GM12873 (cell line): Measurements from ENCODE around the gene PICK1.

Experiments used
- TF ChIP-seq, protein P1 (sequence below): IDR thresholded peaks from 2 replicates; pipeline ENCODE4 v1.5.1; 2012; ENCODE audit warnings: low read depth, mild to moderate bottlenecking, moderate library complexity, low read length, control low read depth; ENCODE audit not compliant: insufficient read depth; ENCODE audit errors: missing control alignments

The PICK1 gene

DNA sequence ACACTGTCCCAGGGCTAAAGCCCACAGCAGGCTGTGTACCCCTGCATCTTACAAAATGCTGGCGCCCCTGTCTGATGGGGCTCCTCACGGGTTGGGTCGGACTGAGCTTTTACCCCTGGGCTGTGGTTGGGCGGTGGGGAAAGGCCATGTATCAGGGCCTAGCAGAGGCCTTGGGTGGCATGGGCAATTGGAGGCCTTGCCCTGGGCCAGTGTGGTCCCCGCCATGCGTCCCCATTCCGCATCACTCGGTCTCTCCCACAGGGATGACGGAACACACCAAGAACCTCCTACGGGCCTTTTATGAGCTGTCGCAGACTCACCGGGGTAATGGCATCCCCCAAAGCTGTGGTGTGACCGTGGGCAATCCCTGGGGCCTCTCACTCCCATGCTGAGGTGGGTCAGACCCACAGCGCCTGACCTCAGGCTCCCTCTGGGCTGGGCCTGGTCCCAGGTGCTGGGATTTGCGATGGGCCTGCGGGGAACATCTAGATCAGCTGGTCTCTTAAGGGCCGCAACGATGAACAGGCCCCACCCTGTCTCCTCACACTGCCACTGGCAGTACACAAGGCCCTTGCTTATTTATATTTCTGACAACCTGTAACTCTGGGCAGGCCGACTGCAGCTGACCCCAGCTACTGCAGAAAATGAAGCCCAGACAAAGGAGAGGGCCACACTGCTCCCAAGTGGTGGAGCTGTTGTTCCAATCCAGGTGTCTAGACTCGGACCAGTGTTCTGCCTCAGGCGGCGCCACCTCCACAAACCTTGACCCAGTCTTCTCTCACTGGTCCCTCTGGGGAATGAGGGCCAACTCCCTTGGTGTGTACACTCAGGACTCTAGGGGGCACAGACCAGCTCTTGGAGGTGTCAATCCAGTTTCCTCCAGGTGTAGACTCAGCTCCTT, 14.5 kb downstream of the PICK1 start:
- TF ChIP-seq, protein P1, sequence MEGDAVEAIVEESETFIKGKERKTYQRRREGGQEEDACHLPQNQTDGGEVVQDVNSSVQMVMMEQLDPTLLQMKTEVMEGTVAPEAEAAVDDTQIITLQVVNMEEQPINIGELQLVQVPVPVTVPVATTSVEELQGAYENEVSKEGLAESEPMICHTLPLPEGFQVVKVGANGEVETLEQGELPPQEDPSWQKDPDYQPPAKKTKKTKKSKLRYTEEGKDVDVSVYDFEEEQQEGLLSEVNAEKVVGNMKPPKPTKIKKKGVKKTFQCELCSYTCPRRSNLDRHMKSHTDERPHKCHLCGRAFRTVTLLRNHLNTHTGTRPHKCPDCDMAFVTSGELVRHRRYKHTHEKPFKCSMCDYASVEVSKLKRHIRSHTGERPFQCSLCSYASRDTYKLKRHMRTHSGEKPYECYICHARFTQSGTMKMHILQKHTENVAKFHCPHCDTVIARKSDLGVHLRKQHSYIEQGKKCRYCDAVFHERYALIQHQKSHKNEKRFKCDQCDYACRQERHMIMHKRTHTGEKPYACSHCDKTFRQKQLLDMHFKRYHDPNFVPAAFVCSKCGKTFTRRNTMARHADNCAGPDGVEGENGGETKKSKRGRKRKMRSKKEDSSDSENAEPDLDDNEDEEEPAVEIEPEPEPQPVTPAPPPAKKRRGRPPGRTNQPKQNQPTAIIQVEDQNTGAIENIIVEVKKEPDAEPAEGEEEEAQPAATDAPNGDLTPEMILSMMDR, result no peak

DNA sequence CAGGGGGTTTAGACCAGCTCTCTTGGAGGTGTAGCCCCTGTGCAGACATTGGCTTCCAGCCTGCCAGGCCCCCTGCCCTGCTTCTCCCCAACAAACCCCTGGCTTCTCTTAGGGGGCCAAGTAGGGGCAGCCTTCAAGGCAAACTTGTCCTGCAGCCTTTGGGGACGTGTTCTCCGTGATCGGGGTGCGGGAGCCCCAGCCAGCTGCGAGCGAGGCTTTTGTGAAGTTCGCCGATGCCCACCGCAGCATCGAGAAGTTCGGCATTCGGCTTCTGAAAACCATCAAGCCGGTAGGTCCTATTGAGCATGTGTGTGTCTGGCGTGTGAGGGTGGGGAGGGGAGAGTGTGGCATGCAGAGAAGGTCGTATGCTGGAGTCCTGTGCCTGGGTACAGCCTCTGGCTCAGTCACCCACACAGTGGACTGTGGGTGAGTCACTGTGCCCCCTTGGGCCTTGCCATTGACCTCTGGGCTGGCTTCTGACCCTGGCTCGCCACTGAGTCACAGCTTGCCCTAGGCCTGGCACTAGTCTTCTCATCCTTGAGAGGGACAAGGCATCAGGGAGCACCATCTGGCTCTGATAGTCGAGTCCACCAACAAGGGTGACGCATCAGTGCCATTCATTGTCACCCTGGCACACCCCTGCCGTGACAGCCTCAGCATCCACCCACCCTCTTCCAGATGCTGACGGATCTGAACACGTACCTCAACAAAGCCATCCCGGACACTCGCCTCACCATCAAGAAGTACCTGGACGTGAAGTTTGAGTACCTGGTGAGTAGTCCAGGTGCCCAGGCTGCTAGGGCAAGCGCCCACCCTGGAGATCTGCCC, 15.3 kb downstream of the PICK1 start:
- TF ChIP-seq, protein P1, result no peak

DNA sequence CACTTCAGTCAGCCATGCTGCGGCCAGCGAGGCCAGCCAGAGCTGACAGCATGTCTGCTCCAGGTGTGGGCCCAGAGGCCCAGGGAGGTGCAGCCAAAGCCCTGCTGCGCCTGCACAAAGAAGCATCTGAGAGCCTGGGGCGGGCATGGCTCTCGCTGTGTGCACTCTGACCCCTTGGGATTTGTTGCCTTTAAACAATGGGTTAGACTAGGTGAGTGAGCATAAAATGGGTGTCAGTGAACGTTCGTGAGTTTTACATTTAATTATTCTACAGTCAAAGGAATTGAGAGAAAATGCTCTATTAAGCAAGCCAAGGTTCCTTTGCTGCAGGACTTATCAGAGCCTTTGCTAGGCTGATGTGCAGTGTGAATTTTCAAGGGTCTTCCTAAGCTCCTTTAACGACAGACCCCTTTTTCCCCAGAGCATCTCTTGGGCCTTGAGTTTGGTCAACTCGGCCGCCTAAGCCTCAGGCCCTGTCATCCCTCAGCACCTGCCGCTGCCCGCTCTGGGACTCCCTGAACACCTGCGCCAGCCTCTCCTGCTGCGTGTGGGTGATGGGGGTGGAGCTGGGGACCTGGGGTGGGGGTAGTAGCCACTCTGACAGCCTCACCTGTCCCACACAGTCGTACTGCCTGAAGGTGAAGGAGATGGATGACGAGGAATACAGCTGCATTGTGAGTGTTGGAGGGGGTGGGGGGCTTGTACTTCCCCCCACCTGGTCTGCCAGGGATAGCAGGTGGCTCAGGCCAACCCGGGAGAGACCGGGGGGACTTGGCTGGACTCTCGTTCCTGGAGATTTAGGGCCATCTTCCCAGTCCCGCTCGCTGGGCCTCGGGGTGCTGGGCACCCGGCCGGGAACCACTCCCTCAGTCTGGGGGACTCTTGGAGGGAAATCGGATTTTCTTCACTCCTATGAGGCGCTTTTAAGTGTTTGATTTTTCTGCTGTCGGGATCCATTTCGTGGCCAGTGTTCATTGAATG, 16.2 kb downstream of the PICK1 start:
- TF ChIP-seq, protein P1, result no peak

DNA sequence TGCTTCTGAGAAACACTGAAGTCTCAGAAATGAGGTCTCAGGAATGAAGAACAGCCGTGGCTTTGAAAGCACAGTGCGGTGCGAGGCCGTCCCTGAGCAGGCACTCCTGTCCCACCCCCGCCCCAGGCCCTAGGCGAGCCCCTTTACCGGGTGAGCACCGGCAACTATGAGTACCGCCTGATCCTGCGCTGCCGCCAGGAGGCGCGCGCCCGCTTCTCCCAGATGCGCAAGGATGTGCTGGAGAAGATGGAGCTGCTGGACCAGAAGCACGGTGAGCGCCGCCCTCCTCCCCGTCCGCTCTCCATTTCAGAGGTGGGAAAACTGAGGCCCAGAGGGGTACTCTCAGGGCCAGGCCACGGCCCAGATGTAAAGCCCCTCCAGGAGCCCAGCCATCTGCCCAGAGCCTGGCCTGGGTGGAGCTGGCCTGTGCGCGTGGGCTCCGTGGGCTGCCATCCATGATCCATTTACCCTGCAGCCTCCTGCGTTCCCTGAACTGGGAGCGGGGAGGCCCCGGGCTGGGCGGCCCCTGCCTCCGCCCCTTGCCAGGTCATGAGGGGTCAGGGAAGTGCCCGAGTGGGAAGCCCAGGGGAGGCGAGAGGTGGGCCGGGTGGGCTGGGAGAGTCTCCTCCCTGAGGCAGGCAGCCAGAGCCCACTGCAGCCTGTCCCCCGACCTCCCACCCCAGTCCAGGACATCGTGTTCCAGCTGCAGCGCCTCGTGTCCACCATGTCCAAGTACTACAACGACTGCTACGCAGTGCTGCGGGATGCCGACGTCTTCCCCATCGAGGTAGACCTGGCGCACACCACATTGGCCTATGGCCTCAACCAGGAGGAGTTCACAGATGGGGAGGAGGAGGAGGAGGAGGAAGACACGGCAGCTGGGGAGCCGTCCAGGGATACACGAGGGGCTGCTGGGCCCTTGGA, 17.2 kb downstream of the PICK1 start:
- TF ChIP-seq, protein P1, result no peak

DNA sequence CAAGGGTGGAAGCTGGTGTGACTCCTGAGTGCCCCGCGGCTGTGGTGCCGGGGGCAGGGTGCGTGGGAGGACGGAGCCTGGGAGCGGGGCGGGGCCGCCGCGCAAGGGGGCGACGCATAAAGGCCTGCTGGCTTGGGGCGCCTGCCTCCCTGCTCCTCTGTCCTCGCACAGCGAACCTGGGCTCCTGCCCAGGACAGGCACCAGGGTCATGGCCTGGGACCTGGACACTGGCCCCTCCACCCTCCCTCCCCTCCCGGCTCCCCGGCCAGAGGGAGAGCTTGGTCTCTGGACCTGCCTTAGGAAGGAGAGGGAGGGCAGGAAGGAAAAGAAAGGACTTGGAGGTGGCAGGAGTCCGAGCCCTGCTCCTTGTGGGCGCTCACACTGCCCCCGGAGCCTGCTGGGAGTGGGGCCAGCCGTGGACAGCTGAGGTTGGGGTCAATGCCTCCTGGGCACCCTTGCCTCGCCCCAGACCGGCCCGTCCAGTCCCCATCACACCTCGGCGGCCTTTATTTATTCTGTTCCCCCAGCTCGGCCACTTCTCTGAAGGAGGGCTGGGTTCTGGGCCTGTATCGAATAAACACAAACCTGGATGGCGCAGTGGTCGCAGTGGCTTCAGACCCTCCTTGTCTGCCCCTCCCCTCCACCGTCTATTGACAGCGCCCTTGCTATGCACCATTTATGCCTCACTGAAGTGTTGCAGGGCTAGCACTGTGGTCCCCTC, 18.1 kb downstream of the PICK1 start:
- TF ChIP-seq, protein P1, result no peak

DNA sequence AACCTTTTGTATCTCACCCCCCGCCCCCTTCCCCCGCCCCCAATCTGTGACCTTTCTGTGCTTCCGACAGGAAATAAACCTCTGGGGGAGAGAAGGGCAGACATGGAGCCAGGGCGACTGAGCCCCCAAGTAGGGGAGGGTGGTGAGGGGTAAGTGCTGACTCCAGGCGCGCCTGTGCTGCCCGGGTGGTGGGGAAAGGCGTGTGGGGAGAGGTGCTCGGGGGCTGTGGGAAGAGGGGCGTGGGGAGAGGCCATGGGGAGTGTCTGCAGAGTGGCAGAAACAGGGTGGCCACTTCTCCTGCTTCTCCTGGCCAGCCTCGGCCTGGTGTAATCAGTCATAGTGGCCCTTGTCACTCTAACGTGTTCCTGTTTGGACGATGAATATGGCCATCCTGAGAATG, 18.8 kb downstream of the PICK1 start:
- TF ChIP-seq, protein P1, result no peak
